Ovary (tissue), 9 donors: Measurements from ENCODE around the gene ARMC12. TPM values are rescaled to one million over a fixed set of nuclear protein-coding genes. Genes with fewer than 3 reads are reported as not detected.

Source experiments
- DNase-seq, 5 donors: peaks; one replicate each; pipeline ENCODE4 v3.0.0-alpha.2; 2019 to 2020
- H3K27ac ChIP-seq, 2 donors: fragments of 200-600 bp; one replicate each; pipeline versions ENCODE4 v1.5.1 to v1.8.0; 2019 to 2022
- H3K27me3 ChIP-seq: fragments of 200-600 bp; one replicate; pipeline ENCODE4 v1.8.0; 2022
- H3K36me3 ChIP-seq: fragments of 200-600 bp; sonication (generic); one replicate; pipeline ENCODE4 v1.5.1; 2019
- H3K4me1 ChIP-seq: one replicate; pipeline ENCODE4 v1.8.1; 2013; ENCODE audit warnings: mild to moderate bottlenecking, moderate library complexity; ENCODE audit not compliant: insufficient read depth
- H3K4me3 ChIP-seq: fragments of 200-600 bp; sonication (generic); one replicate; pipeline ENCODE4 v1.5.1; 2017
- H3K9me3 ChIP-seq, 2 donors: fragments of 200-600 bp in 1 of 2; sonication (generic) in 1 of 2; one replicate each; pipeline versions ENCODE4 v1.5.1 to v1.8.1; 2013 to 2019; ENCODE audit warnings: mild to moderate bottlenecking in 1 of 2, moderate library complexity in 1 of 2
- EP300 ChIP-seq: sonication (generic); formaldehyde crosslinking; IDR thresholded peaks from one replicate; pipeline ENCODE4 v1.6.1; 2017; ENCODE audit warnings: antibody characterized with exemption
- POLR2A ChIP-seq: fragments of 450-650 bp; IDR thresholded peaks from one replicate; pipeline ENCODE4 v1.6.1; 2017; ENCODE audit warnings: antibody characterized with exemption, mild to moderate bottlenecking, moderate library complexity
- WGBS, 3 donors: extraction: QIAGEN DNeasy Blood & Tissue Kit in 1 of 3; methylation state at CpG; one replicate each; pipeline versions ENCODE4 v1.1.5 to v1.1.7; 2013 to 2017; 5-methylcytosine and 5-hydroxymethylcytosine counted together
- intact Hi-C, 4 donors: fragments of 100-400 bp; cut with DNase I; formaldehyde crosslinking; loops; one replicate each; pipeline versions ENCODE4 v1.11.0 to v1.15.1; 2022 to 2023
- polyA plus RNA-seq, 2 donors: library from polyadenylated mRNA; stranded (reverse); fragments of 200-250 nt in 1 of 2; fragments of 350-450 nt in 1 of 2; fragmentation: Illumina TruSeq in 1 of 2; extraction: RNeasy Lipid Tissue Mini Kit (QIAGEN cat#74804) in 1 of 2; gene quantifications; one replicate each; pipeline ENCODE4 v1.2.3, GENCODE V29; 2013 to 2014
- total RNA-seq, 7 donors: library from RNA; depleted of rRNA in 2 of 7; stranded (reverse); fragments of >200 nt in 2 of 7; fragmentation: NEBNext Ultra II Directional in 3 of 7; extraction: Animal tissue kit (Norgen Biotek cat#: 25700) in 3 of 7; gene quantifications; one replicate each; pipeline versions ENCODE4 v1.1.0 to v1.2.4, GENCODE V29; 2016 to 2023
- TF ChIP-seq, protein P1 (sequence below), 3 donors: fragments of 450-650 bp in 2 of 3; fragments of 200-600 bp in 1 of 3; IDR thresholded peaks; one replicate each; pipeline versions ENCODE4 v1.5.1 to v1.8.0; 2016 to 2022; ENCODE audit warnings: antibody characterized with exemption in 3 of 3, mild to moderate bottlenecking in 1 of 3
- donor health status: DM: no; HTN: no; CAD: no; lungs with moderate emphysema.
- donor health status: DM: no; HTN: no; CAD: no.
- donor health status: Bipolar disorder and iron deficiency.
- donor health status: DM: yes; HTN: yes; CAD: no.
- donor health status: DM: no; HTN: no; CAD: no.
- donor health status: DM: yes; HTN: yes; CAD: no.

The ARMC12 gene
- total and polyA plus RNA-seq, 9 donors: 0.34 to 1.9 (median 1.0) TPM

- intact Hi-C loops: loop anchor here in 2 of 4 donors (1.0 kb wide), 1 partner anchor 11 kb away; no protein-coding TSS in a partner anchor
- Histone ChIP-seq H3K27ac (no peak overlapping the region), H3K4me1 (no peaks in the 10 kb centered on the region), H3K36me3 (no peaks in the 10 kb centered on the region), H3K4me3 (no peak overlapping the region), H3K27me3 (no peaks in the 10 kb centered on the region), H3K9me3 (no peaks in the 10 kb centered on the region)
- WGBS, 3 donors: 78 to 84% (median 81%) methylated on average over 13 of the region's 13 CpGs
- no peak for DNase-seq
- TF ChIP-seq, protein P1, sequence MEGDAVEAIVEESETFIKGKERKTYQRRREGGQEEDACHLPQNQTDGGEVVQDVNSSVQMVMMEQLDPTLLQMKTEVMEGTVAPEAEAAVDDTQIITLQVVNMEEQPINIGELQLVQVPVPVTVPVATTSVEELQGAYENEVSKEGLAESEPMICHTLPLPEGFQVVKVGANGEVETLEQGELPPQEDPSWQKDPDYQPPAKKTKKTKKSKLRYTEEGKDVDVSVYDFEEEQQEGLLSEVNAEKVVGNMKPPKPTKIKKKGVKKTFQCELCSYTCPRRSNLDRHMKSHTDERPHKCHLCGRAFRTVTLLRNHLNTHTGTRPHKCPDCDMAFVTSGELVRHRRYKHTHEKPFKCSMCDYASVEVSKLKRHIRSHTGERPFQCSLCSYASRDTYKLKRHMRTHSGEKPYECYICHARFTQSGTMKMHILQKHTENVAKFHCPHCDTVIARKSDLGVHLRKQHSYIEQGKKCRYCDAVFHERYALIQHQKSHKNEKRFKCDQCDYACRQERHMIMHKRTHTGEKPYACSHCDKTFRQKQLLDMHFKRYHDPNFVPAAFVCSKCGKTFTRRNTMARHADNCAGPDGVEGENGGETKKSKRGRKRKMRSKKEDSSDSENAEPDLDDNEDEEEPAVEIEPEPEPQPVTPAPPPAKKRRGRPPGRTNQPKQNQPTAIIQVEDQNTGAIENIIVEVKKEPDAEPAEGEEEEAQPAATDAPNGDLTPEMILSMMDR (IDR thresholded peaks at IDR 0.05): no peak
- TF ChIP-seq POLR2A (no peak), EP300 (no peak)
These were observed 50.7 kb downstream of the ARMC12 start for GRCh38 chr6:35787266-35788218.

DNA sequence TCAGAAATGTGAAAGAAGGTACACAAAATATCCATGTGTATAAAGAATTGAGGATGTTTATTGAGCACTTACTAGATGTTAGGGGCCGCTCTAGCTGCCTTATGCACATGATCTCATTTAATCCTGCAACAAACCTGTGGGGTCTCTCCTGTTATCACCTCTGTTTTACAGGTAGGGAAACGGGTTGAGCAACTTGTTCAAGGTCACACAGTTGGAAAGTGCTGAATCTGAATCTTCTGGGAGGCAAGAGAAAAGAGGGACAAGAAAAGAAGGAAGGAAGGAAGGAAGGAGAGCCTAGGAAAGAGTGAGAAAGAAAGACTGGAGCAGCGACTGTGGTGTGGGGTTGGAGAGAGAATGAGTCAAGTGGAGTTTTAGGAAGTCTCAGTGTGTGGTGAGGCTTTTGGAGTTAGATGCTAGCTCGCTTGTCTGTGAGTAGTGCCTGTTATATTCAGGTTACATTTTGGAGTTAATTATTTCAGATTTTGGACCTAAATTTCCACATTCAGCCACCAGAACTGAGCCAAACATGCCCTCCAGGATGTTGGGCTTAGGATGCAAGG is 51.7 kb downstream of the ARMC12 start:
- no peaks in the 10 kb centered on the region for H3K27me3 ChIP-seq

GRCh38 chr6:35790683-35791082 is 53.9 kb downstream of the ARMC12 start:
- Histone ChIP-seq H3K4me3 (no peak overlapping the region), H3K36me3 (no peaks in the 10 kb centered on the region), H3K4me1 (no peaks in the 10 kb centered on the region), H3K27me3 (no peaks in the 10 kb centered on the region), H3K27ac (no peak overlapping the region), H3K9me3 (no peaks in the 10 kb centered on the region)
- 78 to 82% (median 80%) methylated on average over 5 of the region's 5 CpGs for WGBS, 3 donors
- TF ChIP-seq, protein P1 (IDR thresholded peaks at IDR 0.05): no peak
- no peak for TF ChIP-seq EP300
- TF ChIP-seq POLR2A: no peak
- no peak for DNase-seq
- intact Hi-C loops: no loop called here

More for the DNA sequence above, 51.7 kb downstream of the ARMC12 start:
- DNase-seq: no peak
- intact Hi-C loops: no loop called here
- no peaks in the 10 kb centered on the region for H3K9me3 ChIP-seq
- TF ChIP-seq EP300 (no peak), POLR2A (no peak)
- TF ChIP-seq, protein P1 (IDR thresholded peaks at IDR 0.05): no peak
- H3K27ac ChIP-seq: no peak overlapping the region
- H3K36me3 ChIP-seq: no peaks in the 10 kb centered on the region
- H3K4me1 ChIP-seq: no peaks in the 10 kb centered on the region
- WGBS, 3 donors: 55 to 63% (median 59%) methylated on average over 4 of the region's 4 CpGs
- no peak overlapping the region for H3K4me3 ChIP-seq

GRCh38 chr6:35794536-35795452 is 58.0 kb downstream of the ARMC12 start:
- no peaks in the 10 kb centered on the region for H3K36me3 ChIP-seq
- no peak overlapping the region for H3K27ac ChIP-seq
- H3K4me3 ChIP-seq: no peak overlapping the region
- intact Hi-C loops: no loop called here
- TF ChIP-seq EP300 (no peak), POLR2A (no peak)
- TF ChIP-seq, protein P1 (IDR thresholded peaks at IDR 0.05): no peak
- no peak for DNase-seq
- H3K27me3 ChIP-seq: no peaks in the 10 kb centered on the region
- no peaks in the 10 kb centered on the region for H3K9me3 ChIP-seq
- no peaks in the 10 kb centered on the region for H3K4me1 ChIP-seq
- WGBS, 3 donors: 88 to 90% (median 90%) methylated on average over 17 of the region's 17 CpGs
